ENCODE measurements around the gene ZNF407.

The ZNF407 gene

GRCh38 chr18:74699455-74699854 is 101.8 kb downstream of the ZNF407 start:
- no peak for TF ChIP-seq CTCF (IDR thresholded peaks at IDR 0.05; ENCODE audit: extremely low read depth, insufficient read depth, missing control alignments)
- in situ Hi-C loops (cut with MboI; ENCODE audit: low pct_unique_long_range_greater_than_20kb, low sequenced_read_pairs, unreplicated experiment): no loop called here
- DNase-seq (ENCODE audit: low spot score): no peak

- DNase-seq (ENCODE audit: low spot score): no peak
- TF ChIP-seq CTCF (IDR thresholded peaks at IDR 0.05; ENCODE audit: extremely low read depth, insufficient read depth, missing control alignments): no peak
- in situ Hi-C loops (cut with MboI; ENCODE audit: low pct_unique_long_range_greater_than_20kb, low sequenced_read_pairs, unreplicated experiment): no loop called here
Measured at GRCh38 chr18:74702950-74703349, 105.3 kb downstream of the ZNF407 start.

- DNase-seq (ENCODE audit: low spot score): no peak
- no peak for TF ChIP-seq CTCF (IDR thresholded peaks at IDR 0.05; ENCODE audit: extremely low read depth, insufficient read depth, missing control alignments)
- in situ Hi-C loops (cut with MboI; ENCODE audit: low pct_unique_long_range_greater_than_20kb, low sequenced_read_pairs, unreplicated experiment): no loop called here
Measured at GRCh38 chr18:74708169-74708568, 110.5 kb downstream of the ZNF407 start.

- in situ Hi-C loops (cut with MboI; ENCODE audit: low pct_unique_long_range_greater_than_20kb, low sequenced_read_pairs, unreplicated experiment): no loop called here
- no peak for DNase-seq (ENCODE audit: low spot score)
- TF ChIP-seq CTCF (IDR thresholded peaks at IDR 0.05; ENCODE audit: extremely low read depth, insufficient read depth, missing control alignments): no peak
Measured at GRCh38 chr18:74709452-74709851, 111.8 kb downstream of the ZNF407 start.

- in situ Hi-C loops (cut with MboI; ENCODE audit: low pct_unique_long_range_greater_than_20kb, low sequenced_read_pairs, unreplicated experiment): no loop called here
- no peak for DNase-seq (ENCODE audit: low spot score)
- no peak for TF ChIP-seq CTCF (IDR thresholded peaks at IDR 0.05; ENCODE audit: extremely low read depth, insufficient read depth, missing control alignments)
Measured at GRCh38 chr18:74714120-74714519, 116.5 kb downstream of the ZNF407 start.

- no peak for TF ChIP-seq CTCF (IDR thresholded peaks at IDR 0.05; ENCODE audit: extremely low read depth, insufficient read depth, missing control alignments)
- in situ Hi-C loops (cut with MboI; ENCODE audit: low pct_unique_long_range_greater_than_20kb, low sequenced_read_pairs, unreplicated experiment): no loop called here
- DNase-seq (ENCODE audit: low spot score): no peak
Measured at GRCh38 chr18:74714791-74715190, 117.1 kb downstream of the ZNF407 start.

- DNase-seq (ENCODE audit: low spot score): no peak
- TF ChIP-seq CTCF (IDR thresholded peaks at IDR 0.05; ENCODE audit: extremely low read depth, insufficient read depth, missing control alignments): no peak
- in situ Hi-C loops (cut with MboI; ENCODE audit: low pct_unique_long_range_greater_than_20kb, low sequenced_read_pairs, unreplicated experiment): no loop called here
Measured at GRCh38 chr18:74715306-74715705, 117.6 kb downstream of the ZNF407 start.
